K562 (cell line): ENCODE data around the gene PDF. TPM values are rescaled to one million over a fixed set of nuclear protein-coding genes. Genes with fewer than 3 reads are reported as not detected.
A peak's percentile ranks its signal among the peaks of the same experiment; 100 is the strongest.

Source experiments
- ATAC-seq: fragments of 200-7000 bp; cut with Tn5 transposase; 3 replicates; pipeline ENCODE4 v1.9.1; 2020; ENCODE audit warnings: moderate library complexity
- BruUV-seq: library from RNA; stranded (reverse); fragments of 400-500 nt; replicated peaks from 2 replicates; lab custom pipeline; 2021; lab: Mats Ljungman, UMichigan
- CTCF ChIA-PET: fragments of 300-600 bp; formaldehyde crosslinking; extraction: SDS; loops from one replicate; lab custom pipeline; 2021; ENCODE audit warnings: low intra/inter-chr PET ratio; lab: Yijun Ruan, JAX
- POLR2A ChIA-PET: fragments of 300-600, 350-650 bp; sonication (Branson Sonifier 250); formaldehyde crosslinking; extraction: SDS; loops from one replicate; lab custom pipeline; 2021; ENCODE audit warnings: antibody characterized with exemption, inconsistent platforms; lab: Yijun Ruan, JAX
- DNase-seq, 4 experiments: peaks; one replicate each; pipeline versions ENCODE4 v3.0.0 to v3.0.0-alpha.2; 2011 to 2018; ENCODE audit warnings: low spot score in 3 of 4, mixed read lengths in 3 of 4; ENCODE audit errors: extremely low read depth in 1 of 4
- FAIRE-seq: peaks from 2 replicates; lab custom pipeline; 2011; peaks lifted over from hg19 to GRCh38; lab: Jason Lieb, UNC
- H2AFZ ChIP-seq: 2 replicates; pipeline ENCODE4 v1.6.0; 2011; ENCODE audit warnings: low read depth, low read length, control low read depth, inconsistent platforms
- H3K27ac ChIP-seq: fragments of 200-600 bp; 3 replicates; pipeline ENCODE4 v1.8.0; 2011; ENCODE audit warnings: low read depth, mild to moderate bottlenecking, control low read depth, inconsistent platforms, low read length, moderate library complexity, mixed read lengths; ENCODE audit errors: extremely low read depth
- H3K27me3 ChIP-seq, 2 experiments: fragments of 300-600 bp in 1 of 2; 2 replicates in 1 of 2; 3 replicates in 1 of 2; pipeline versions ENCODE4 v1.6.0 to v1.8.0; 2011; ENCODE audit warnings: inconsistent platforms in 2 of 2, low read length in 2 of 2, mild to moderate bottlenecking in 1 of 2, mixed read lengths in 1 of 2, moderate library complexity in 1 of 2; ENCODE audit not compliant: control insufficient read depth in 2 of 2, insufficient read depth in 2 of 2
- H3K36me3 ChIP-seq: fragments of 300-600 bp; 3 replicates; pipeline ENCODE4 v1.8.0; 2011; ENCODE audit warnings: mild to moderate bottlenecking, low read length, inconsistent platforms; ENCODE audit not compliant: control insufficient read depth, insufficient read depth
- H3K4me1 ChIP-seq, 2 experiments: fragments of 200-600 bp in 1 of 2; replicated peaks in 1 of 2; 2 replicates in 1 of 2; 3 replicates in 1 of 2; pipeline versions ENCODE4 v1.5.1 to v1.8.0; 2011; ENCODE audit warnings: inconsistent platforms in 2 of 2, low read length in 2 of 2, mild to moderate bottlenecking in 1 of 2, mixed read lengths in 1 of 2, moderate library complexity in 1 of 2; ENCODE audit not compliant: control insufficient read depth in 2 of 2, insufficient read depth in 2 of 2
- H3K4me2 ChIP-seq: 2 replicates; pipeline ENCODE4 v1.6.1; 2011; ENCODE audit warnings: low read length, control low read depth, inconsistent platforms, mixed read lengths; ENCODE audit not compliant: insufficient read depth
- H3K4me3 ChIP-seq: fragments of 200-600 bp; sonication (generic), shearing (Covaris generic); 2 replicates; pipeline ENCODE4 v1.5.1; 2016; ENCODE audit warnings: control low read depth, inconsistent platforms
- H3K79me2 ChIP-seq: fragments of 200-600 bp; 3 replicates; pipeline ENCODE4 v1.8.0; 2011; ENCODE audit warnings: low read length, inconsistent platforms; ENCODE audit not compliant: control insufficient read depth, insufficient read depth
- H3K9ac ChIP-seq, 2 experiments: 2 replicates each; pipeline versions ENCODE4 v1.6.0 to v1.6.1; 2011; ENCODE audit warnings: low read depth in 2 of 2, low read length in 2 of 2, control low read depth in 1 of 2, inconsistent platforms in 1 of 2, mild to moderate bottlenecking in 1 of 2, mixed read lengths in 1 of 2; ENCODE audit not compliant: insufficient read depth in 1 of 2
- H3K9me1 ChIP-seq: one replicate; pipeline ENCODE4 v1.6.0; 2011; ENCODE audit warnings: inconsistent platforms, mild to moderate bottlenecking, low read length, moderate library complexity; ENCODE audit not compliant: control insufficient read depth, insufficient read depth
- H3K9me3 ChIP-seq: replicated peaks from 2 replicates; pipeline ENCODE4 v1.5.1; 2011; ENCODE audit warnings: low read depth, low read length, inconsistent platforms; ENCODE audit not compliant: control insufficient read depth, insufficient read depth
- H4K20me1 ChIP-seq: replicated peaks from 2 replicates; pipeline ENCODE4 v1.6.1; 2011; ENCODE audit warnings: low read length, inconsistent platforms, mixed read lengths; ENCODE audit not compliant: control insufficient read depth, insufficient read depth
- ERF ChIP-seq: fragments of 450-650 bp; formaldehyde crosslinking; IDR thresholded peaks from 2 replicates; pipeline ENCODE4 v1.4.0; 2020; ENCODE audit warnings: mild to moderate bottlenecking, mixed read lengths
- HDAC6 ChIP-seq: IDR thresholded peaks from 2 replicates; pipeline ENCODE4 v1.6.1; 2012; ENCODE audit warnings: low read depth, mild to moderate bottlenecking, control low read depth, inconsistent platforms, low read length, moderate library complexity
- HEY1 ChIP-seq: fragments of 250-450 bp; sonication (Bioruptor Pico); IDR thresholded peaks from 2 replicates; pipeline ENCODE4 v1.5.0; 2020; ENCODE audit warnings: mild to moderate bottlenecking, moderate library complexity, borderline replicate concordance
- KLF6 ChIP-seq: fragments of 250-450 bp; sonication (Bioruptor Pico); IDR thresholded peaks from 2 replicates; pipeline ENCODE4 v1.4.0; 2020; ENCODE audit warnings: mild to moderate bottlenecking, moderate library complexity, borderline replicate concordance
- NCOA1 ChIP-seq: fragments of 450-650 bp; IDR thresholded peaks from 2 replicates; pipeline ENCODE4 v1.6.1; 2016; ENCODE audit warnings: low read depth
- PHB2 ChIP-seq: fragments of 450-650 bp; IDR thresholded peaks from 2 replicates; pipeline ENCODE4 v1.6.1; 2017; ENCODE audit warnings: low read depth
- RFX7 ChIP-seq: fragments of 250-450 bp; sonication (Bioruptor Pico); IDR thresholded peaks from 2 replicates; pipeline ENCODE4 v1.5.1; 2021; ENCODE audit warnings: mild to moderate bottlenecking
- SFPQ ChIP-seq: fragments of 200-400 bp; formaldehyde crosslinking; IDR thresholded peaks from 2 replicates; pipeline ENCODE4 v1.6.1; 2017; ENCODE audit warnings: mild to moderate bottlenecking, low read depth, low read length, moderate library complexity
- SMARCB1 ChIP-seq: IDR thresholded peaks from 2 replicates; pipeline ENCODE4 v1.6.1; 2011; ENCODE audit warnings: improper control_type of control experiment, low read depth; ENCODE audit not compliant: insufficient read length
- STAT6 ChIP-seq: sonication (generic); formaldehyde crosslinking; IDR thresholded peaks from 2 replicates; pipeline ENCODE4 v1.8.1; 2023; ENCODE audit warnings: mild to moderate bottlenecking, missing genetic modification reagents
- TEAD2 ChIP-seq: fragments of 450-650 bp; IDR thresholded peaks from 2 replicates; pipeline ENCODE4 v1.6.1; 2016; ENCODE audit warnings: missing genetic modification characterization, control low read depth, missing compliant biosample characterization
- ZC3H8 ChIP-seq: fragments of 450-650 bp; IDR thresholded peaks from 2 replicates; pipeline ENCODE4 v1.6.1; 2017
- ZKSCAN1 ChIP-seq: fragments of 150-350 bp; IDR thresholded peaks from 2 replicates; pipeline ENCODE4 v1.6.1; 2016; ENCODE audit warnings: low read depth, low read length
- ZNF347 ChIP-seq: fragments of 450-650 bp; formaldehyde crosslinking; IDR thresholded peaks from 2 replicates; pipeline ENCODE4 v1.4.0; 2020; ENCODE audit warnings: low read depth, mild to moderate bottlenecking, moderate library complexity
- ZNF57 ChIP-seq: fragments of 450-650 bp; formaldehyde crosslinking; IDR thresholded peaks from 2 replicates; pipeline ENCODE4 v1.4.0; 2020; ENCODE audit warnings: mild to moderate bottlenecking, moderate library complexity
- WGBS: fragments of 100-300 bp; shearing (Covaris generic); methylation state at CpG from one replicate; pipeline ENCODE4 v1.1.6; 2016; ENCODE audit warnings: low coverage, mixed read lengths; ENCODE audit not compliant: insufficient coverage; ENCODE audit errors: missing lambda C conversion rate; 5-methylcytosine and 5-hydroxymethylcytosine counted together
- in situ Hi-C: fragments of 300-500 bp; cut with MboI; formaldehyde crosslinking; loops from 4 replicates; pipeline ENCODE4 v1.15.0; 2018; ENCODE audit warnings: inconsistent platforms, mixed read lengths
- intact Hi-C: fragments of 100-400 bp; cut with micrococcal nuclease; formaldehyde crosslinking; loops from 2 replicates; pipeline ENCODE4 v1.14.2; 2022
- polyA plus RNA-seq, 8 experiments: library from polyadenylated mRNA; depleted of rRNA in 4 of 8; stranded (reverse) in 5 of 8; unstranded in 3 of 8; fragments of >200 nt; fragmentation: Nextera tagmentation in 2 of 8; fragmentation: Illumina TruSeq in 1 of 8; extraction: Ambion mirVana in 2 of 8; extraction: Trizol in 1 of 8; gene quantifications; 2 replicates each; pipeline versions ENCODE4 v1.2.1 to v1.2.3, GENCODE V29; 2011 to 2014; ENCODE audit warnings: inconsistent platforms in 1 of 8, missing spikeins in 1 of 8
- total RNA-seq, 7 experiments: library from RNA; depleted of rRNA in 6 of 7; stranded (reverse); fragments of >200 nt in 6 of 7; fragmentation: Illumina TruSeq in 2 of 7; extraction: Trizol in 2 of 7; gene quantifications; 2 replicates each; pipeline versions ENCODE4 v1.2.1 to v1.2.3, GENCODE V29; 2011 to 2021; ENCODE audit warnings: low replicate concordance in 1 of 7

Gene PDF
- total and polyA plus RNA-seq, 9 of the 15 experiments (the other 6 are each of a cell fraction or from before 2014, with no cell fraction given): 0.15 to 72.4 (median 5.6) TPM

GRCh38 chr16:69328854-69329316 is 1.5 kb downstream of the PDF start:
- H2AFZ ChIP-seq: no peak overlapping the region
- H3K79me2 ChIP-seq: peaks cover 77% of the 10 kb centered on the region
- BruUV-seq: no TSS peak
- DNase-seq (peak in 2 of 4 experiments; percentile 24 to 28), ATAC-seq (no peak), FAIRE-seq (peak; percentile 74)
- H3K27me3 ChIP-seq: no peaks in the 10 kb centered on the region
- no peaks in the 10 kb centered on the region for H3K9me3 ChIP-seq
- H3K27ac ChIP-seq: peak overlapping the region; percentile 95; the same call in 1 of the 3 replicates
- 8% methylated on average over 10 of the region's 10 CpGs for WGBS
- POLR2A ChIA-PET: interaction anchor here (0.7 to 5.1 kb wide), 8 partner anchors 9 to 161 kb away, joined by 3 to 51 read pairs (median 4); partner anchors contain the start of genes COG8, NIP7 and TERF2
- CTCF ChIA-PET: no interaction called here
- in situ Hi-C loops: no loop called here
- peak overlapping the region; percentile 85 to 97 for H3K9ac ChIP-seq
- H3K9me1 ChIP-seq: no peaks in the 10 kb centered on the region
- H3K4me1 ChIP-seq: peaks cover 21 to 63% of the 10 kb centered on the region in 2 experiments; a peak in 4 of 5 replicates
- peaks cover 78% of the 10 kb centered on the region for H3K36me3 ChIP-seq
- peaks cover 31% of the 10 kb centered on the region for H4K20me1 ChIP-seq
- intact Hi-C loops: no loop called here
- H3K4me3 ChIP-seq: peak overlapping the region; percentile 88
- peak overlapping the region; percentile 89 for H3K4me2 ChIP-seq
- TF ChIP-seq TEAD2 (tag) (no peak), PHB2 (no peak), ERF (CRISPR knock-in tag) (no peak), HDAC6 (0 out of 2 replicates have a peak, but pooled peaks have one; percentile 5), SMARCB1 (no peak), ZNF57 (no peak), HEY1 (CRISPR knock-in tag) (no peak), ZC3H8 (no peak), NCOA1 (no peak), RFX7 (CRISPR knock-in tag) (no peak), STAT6 (no peak), KLF6 (no peak), ZKSCAN1 (no peak), SFPQ (no peak), ZNF347 (CRISPR knock-in tag) (no peak)
